NCI-H2227 treated with DMSO at 0.1 percent for 48 hours (cell line): ENCODE data around the gene DNAJC7.
"Not testable (repeated sequence)": the region's sequence is repeated elsewhere in the genome, so short reads cannot be mapped to it uniquely, and the experiment has no call there.

Experiments used
- DNase-seq: peaks from one replicate; lab custom pipeline; 2025; lab: John Stamatoyannopoulos, UW

Gene DNAJC7

GRCh38 chr17:42012363-42012762 is 4.9 kb downstream of the DNAJC7 start:
- DNase-seq: not testable (repeated sequence)

- no peak for DNase-seq
Observed at GRCh38 chr17:42010898-42011516, 6.2 kb downstream of the DNAJC7 start.

- DNase-seq: not testable (repeated sequence)
Observed at GRCh38 chr17:42010266-42010680, 7.0 kb downstream of the DNAJC7 start.

- DNase-seq: no peak
Observed at GRCh38 chr17:42009170-42009569, 8.1 kb downstream of the DNAJC7 start.

- no peak for DNase-seq
Observed at GRCh38 chr17:42005166-42005565, 12.1 kb downstream of the DNAJC7 start.

GRCh38 chr17:42002792-42003301 is 14.4 kb downstream of the DNAJC7 start:
- DNase-seq: no peak

- DNase-seq: no peak
Observed at GRCh38 chr17:42002175-42002791, 15.0 kb downstream of the DNAJC7 start.

GRCh38 chr17:42001729-42002128 is 15.5 kb downstream of the DNAJC7 start:
- DNase-seq: no peak

GRCh38 chr17:42000413-42001133 is 16.7 kb downstream of the DNAJC7 start:
- DNase-seq: no peak

GRCh38 chr17:41998497-41998896 is 18.7 kb downstream of the DNAJC7 start:
- no peak for DNase-seq

GRCh38 chr17:41996855-41997164 is 20.4 kb downstream of the DNAJC7 start:
- no peak for DNase-seq

- DNase-seq: no peak
Observed at GRCh38 chr17:41992576-41992975, 24.7 kb downstream of the DNAJC7 start.

GRCh38 chr17:41989702-41990419 is 27.4 kb downstream of the DNAJC7 start:
- DNase-seq: no peak

- no peak for DNase-seq
Observed at GRCh38 chr17:41988418-41988817, 28.8 kb downstream of the DNAJC7 start.

- DNase-seq: no peak
Observed at GRCh38 chr17:41987642-41988041, 29.6 kb downstream of the DNAJC7 start.

- DNase-seq: no peak
Observed at GRCh38 chr17:41986634-41987033, 30.6 kb downstream of the DNAJC7 start.

GRCh38 chr17:41985919-41986318 is 31.3 kb downstream of the DNAJC7 start:
- DNase-seq: no peak

GRCh38 chr17:41984454-41984853 is 32.8 kb downstream of the DNAJC7 start:
- no peak for DNase-seq

- DNase-seq: peak; percentile 30
Observed at GRCh38 chr17:41982026-41982760, 35.0 kb downstream of the DNAJC7 start.

GRCh38 chr17:41977991-41978390 is 39.2 kb downstream of the DNAJC7 start:
- no peak for DNase-seq

GRCh38 chr17:41976142-41976768 is 41.0 kb downstream of the DNAJC7 start:
- DNase-seq: no peak
